IMR-90 (cell line): Measurements from ENCODE around the gene SLC26A11. TPM values are rescaled to one million over a fixed set of nuclear protein-coding genes. Genes with fewer than 3 reads are reported as not detected.
A peak's percentile ranks its signal among the peaks of the same experiment; 100 is the strongest.

Source experiments
- ATAC-seq: fragments of 200-7000 bp; cut with Tn5 transposase; 2 replicates; pipeline ENCODE4 v1.9.1; 2020; ENCODE audit warnings: low read depth, mild to moderate bottlenecking, moderate library complexity
- BruUV-seq: library from RNA; stranded (reverse); fragments of 400-500 nt; replicated peaks from 2 replicates; lab custom pipeline; 2021; lab: Mats Ljungman, UMichigan
- CTCF ChIA-PET: fragments of 300-600 bp; formaldehyde crosslinking; extraction: SDS; loops from one replicate; lab custom pipeline; 2021; ENCODE audit warnings: antibody characterized with exemption; lab: Yijun Ruan, JAX
- POLR2A ChIA-PET: fragments of 300-600 bp; sonication (Branson Sonifier 250); formaldehyde crosslinking; loops from one replicate; lab custom pipeline; 2022; ENCODE audit warnings: antibody characterized with exemption; ENCODE audit not compliant: unreplicated experiment; lab: Charles Lee
- DNase-seq: peaks from one replicate; pipeline ENCODE4 v3.0.0; 2013
- H2AFZ ChIP-seq: replicated peaks from 2 replicates; pipeline ENCODE3; 2013; ENCODE audit warnings: low read length, mild to moderate bottlenecking; ENCODE audit not compliant: poor library complexity
- H2AK5ac ChIP-seq: 2 replicates; pipeline ENCODE4 v1.6.1; 2013; ENCODE audit warnings: low read depth, low read length, inconsistent platforms
- H2AK9ac ChIP-seq: replicated peaks from 2 replicates; pipeline ENCODE3; 2013; ENCODE audit warnings: mild to moderate bottlenecking, low read depth, low read length, moderate library complexity; ENCODE audit not compliant: poor library complexity
- H2BK120ac ChIP-seq: 2 replicates; pipeline ENCODE4 v1.6.1; 2013; ENCODE audit warnings: low read depth, low read length, inconsistent platforms
- H2BK15ac ChIP-seq: 3 replicates; pipeline ENCODE4 v1.6.1; 2013; ENCODE audit warnings: low read depth, low read length, inconsistent platforms
- H2BK20ac ChIP-seq: 2 replicates; pipeline ENCODE4 v1.6.1; 2013; ENCODE audit warnings: low read depth, mild to moderate bottlenecking, inconsistent platforms, low read length, moderate library complexity
- H2BK5ac ChIP-seq: 2 replicates; pipeline ENCODE4 v1.6.1; 2013; ENCODE audit warnings: mild to moderate bottlenecking, low read depth, low read length, inconsistent platforms; ENCODE audit not compliant: poor library complexity, severe bottlenecking
- H3K14ac ChIP-seq: replicated peaks from 2 replicates; pipeline ENCODE4 v1.6.1; 2013; ENCODE audit warnings: low read depth, low read length, inconsistent platforms
- H3K18ac ChIP-seq: 2 replicates; pipeline ENCODE4 v1.6.1; 2013; ENCODE audit warnings: low read depth, low read length, control low read depth
- H3K23ac ChIP-seq: 2 replicates; pipeline ENCODE4 v1.6.1; 2013; ENCODE audit warnings: low read depth, low read length, inconsistent platforms
- H3K27ac ChIP-seq: 2 replicates; pipeline ENCODE4 v1.5.1; 2013; ENCODE audit warnings: mild to moderate bottlenecking, control low read depth, low read length; ENCODE audit not compliant: insufficient read depth
- H3K27me3 ChIP-seq: 2 replicates; pipeline ENCODE4 v1.6.1; 2013; ENCODE audit warnings: low read length; ENCODE audit not compliant: control insufficient read depth, insufficient read depth
- H3K36me3 ChIP-seq: 2 replicates; pipeline ENCODE4 v1.6.1; 2013; ENCODE audit warnings: low read length, mixed read lengths; ENCODE audit not compliant: control insufficient read depth, insufficient read depth
- H3K4ac ChIP-seq: 2 replicates; pipeline ENCODE4 v1.6.1; 2013; ENCODE audit warnings: low read depth, low read length, inconsistent platforms
- H3K4me1 ChIP-seq: 2 replicates; pipeline ENCODE4 v1.6.1; 2013; ENCODE audit warnings: low read length, mixed read lengths; ENCODE audit not compliant: control insufficient read depth, insufficient read depth
- H3K4me2 ChIP-seq: 2 replicates; pipeline ENCODE4 v1.6.1; 2013; ENCODE audit warnings: low read depth, mild to moderate bottlenecking, control low read depth, low read length, moderate library complexity
- H3K4me3 ChIP-seq: 2 replicates; pipeline ENCODE4 v1.5.1; 2013; ENCODE audit warnings: low read depth, mild to moderate bottlenecking, control low read depth, low read length, moderate library complexity; ENCODE audit not compliant: insufficient read depth
- H3K56ac ChIP-seq: 2 replicates; pipeline ENCODE4 v1.6.1; 2013; ENCODE audit warnings: low read length, inconsistent platforms; ENCODE audit not compliant: insufficient read depth; ENCODE audit errors: extremely low read depth
- H3K79me1 ChIP-seq, 2 experiments: 2 replicates each; pipeline ENCODE4 v1.6.1; 2013; ENCODE audit warnings: low read length in 2 of 2, inconsistent platforms in 1 of 2, low read depth in 1 of 2
- H3K9ac ChIP-seq: 2 replicates; pipeline ENCODE4 v1.6.1; 2013; ENCODE audit warnings: low read depth, low read length, control low read depth
- H3K9me1 ChIP-seq: 2 replicates; pipeline ENCODE4 v1.6.1; 2013; ENCODE audit warnings: low read length, inconsistent platforms; ENCODE audit not compliant: insufficient read depth
- H3K9me3 ChIP-seq: 2 replicates; pipeline ENCODE4 v1.6.1; 2013; ENCODE audit warnings: low read length; ENCODE audit not compliant: control insufficient read depth, insufficient read depth
- H4K20me1 ChIP-seq: 2 replicates; pipeline ENCODE4 v1.6.1; 2013; ENCODE audit warnings: low read length, inconsistent platforms; ENCODE audit not compliant: insufficient read depth
- H4K5ac ChIP-seq: 2 replicates; pipeline ENCODE4 v1.6.1; 2013; ENCODE audit warnings: mild to moderate bottlenecking, low read depth, low read length, control low read depth
- H4K8ac ChIP-seq, 2 experiments: 2 replicates each; pipeline ENCODE4 v1.6.1; 2013; ENCODE audit warnings: low read depth in 2 of 2, low read length in 2 of 2, control low read depth in 1 of 2, inconsistent platforms in 1 of 2
- H4K91ac ChIP-seq: 2 replicates; pipeline ENCODE4 v1.6.1; 2013; ENCODE audit warnings: low read depth, low read length, inconsistent platforms; ENCODE audit not compliant: insufficient read depth
- CHD1 ChIP-seq: IDR thresholded peaks from 2 replicates; pipeline ENCODE4 v1.6.1; 2012; ENCODE audit warnings: low read depth, low read length, improper control_type of control experiment
- FOS ChIP-seq: fragments of 150-350 bp; IDR thresholded peaks from 2 replicates; pipeline ENCODE4 v1.6.1; 2016; ENCODE audit warnings: low read depth, low read length
- MAFK ChIP-seq: IDR thresholded peaks from 2 replicates; pipeline ENCODE4 v1.6.1; 2012; ENCODE audit warnings: low read depth, low read length, improper control_type of control experiment
- MAZ ChIP-seq: IDR thresholded peaks from 2 replicates; pipeline ENCODE4 v1.6.1; 2012; ENCODE audit warnings: low read depth, mild to moderate bottlenecking, low read length, improper control_type of control experiment, moderate library complexity, borderline replicate concordance
- NFE2L2 ChIP-seq: fragments of 150-350 bp; IDR thresholded peaks from 2 replicates; pipeline ENCODE4 v1.6.1; 2016; ENCODE audit warnings: low read depth, mild to moderate bottlenecking, low read length
- POLR2A ChIP-seq: IDR thresholded peaks from 2 replicates; pipeline ENCODE4 v1.6.1; 2012; ENCODE audit warnings: mild to moderate bottlenecking, low read depth, low read length
- RCOR1 ChIP-seq: IDR thresholded peaks from 2 replicates; pipeline ENCODE4 v1.6.1; 2012; ENCODE audit warnings: mild to moderate bottlenecking, low read length, improper control_type of control experiment; ENCODE audit not compliant: insufficient replicate concordance
- RFX5 ChIP-seq: IDR thresholded peaks from 2 replicates; pipeline ENCODE4 v1.8.0; 2012; ENCODE audit warnings: low read depth, mild to moderate bottlenecking, low read length, moderate library complexity
- SMC3 ChIP-seq: fragments of 150-350 bp; IDR thresholded peaks from 2 replicates; pipeline ENCODE4 v1.6.1; 2016; ENCODE audit warnings: low read depth, mild to moderate bottlenecking, antibody characterized with exemption, low read length, moderate library complexity
- WGBS, 2 experiments: methylation state at CpG; one replicate each; pipeline versions ENCODE4 v1.1.5 to v1.1.7; 2013; ENCODE audit warnings: missing lambda C conversion rate in 2 of 2; ENCODE audit not compliant: insufficient read length in 1 of 2; ENCODE audit errors: extremely low coverage in 2 of 2; 5-methylcytosine and 5-hydroxymethylcytosine counted together
- dilution Hi-C: fragments of 300-500 bp; cut with HindIII; formaldehyde crosslinking; loops from one replicate; pipeline ENCODE4 v1.14.3; 2018; ENCODE audit warnings: low sequenced_read_pairs; ENCODE audit not compliant: unreplicated experiment
- in situ Hi-C: fragments of 300-500 bp; cut with MboI; formaldehyde crosslinking; loops from 3 replicates; pipeline ENCODE4 v1.14.3; 2019; ENCODE audit warnings: low sequenced_read_pairs, inconsistent platforms, mixed read lengths
- intact Hi-C: fragments of 100-400 bp; cut with micrococcal nuclease; formaldehyde crosslinking; loops from 2 replicates; pipeline ENCODE4 v1.10.0; 2022
- polyA plus RNA-seq, 3 experiments: library from polyadenylated mRNA; depleted of rRNA; stranded (reverse); fragments of >200 nt; gene quantifications; 2 replicates each; pipeline ENCODE4 v1.2.3, GENCODE V29; 2012; ENCODE audit warnings: low replicate concordance in 1 of 3
- total RNA-seq: library from RNA; depleted of rRNA; stranded (reverse); fragments of >200 nt; gene quantifications from 2 replicates; pipeline ENCODE4 v1.2.3, GENCODE V29; 2012
- TF ChIP-seq, protein P1 (sequence below): conservative IDR thresholded peaks from 2 replicates; pipeline ENCODE4 v1.5.1; 2012; ENCODE audit warnings: mild to moderate bottlenecking, low read depth, low read length, improper control_type of control experiment
- TF ChIP-seq, protein P2 (sequence below): fragments of 150-350 bp; IDR thresholded peaks from 2 replicates; pipeline ENCODE4 v1.6.1; 2016; ENCODE audit warnings: low read depth, mild to moderate bottlenecking, low read length, moderate library complexity, borderline replicate concordance
- TF ChIP-seq, protein P3 (sequence below): fragments of 150-350 bp; IDR thresholded peaks from 2 replicates; pipeline ENCODE4 v1.6.1; 2017; ENCODE audit warnings: mild to moderate bottlenecking, antibody characterized with exemption, low read length, low read depth

Gene SLC26A11
- total and polyA plus RNA-seq, 2 of the 4 experiments (the other 2 are of a cell fraction) = 3.2 to 15.6 TPM

DNA sequence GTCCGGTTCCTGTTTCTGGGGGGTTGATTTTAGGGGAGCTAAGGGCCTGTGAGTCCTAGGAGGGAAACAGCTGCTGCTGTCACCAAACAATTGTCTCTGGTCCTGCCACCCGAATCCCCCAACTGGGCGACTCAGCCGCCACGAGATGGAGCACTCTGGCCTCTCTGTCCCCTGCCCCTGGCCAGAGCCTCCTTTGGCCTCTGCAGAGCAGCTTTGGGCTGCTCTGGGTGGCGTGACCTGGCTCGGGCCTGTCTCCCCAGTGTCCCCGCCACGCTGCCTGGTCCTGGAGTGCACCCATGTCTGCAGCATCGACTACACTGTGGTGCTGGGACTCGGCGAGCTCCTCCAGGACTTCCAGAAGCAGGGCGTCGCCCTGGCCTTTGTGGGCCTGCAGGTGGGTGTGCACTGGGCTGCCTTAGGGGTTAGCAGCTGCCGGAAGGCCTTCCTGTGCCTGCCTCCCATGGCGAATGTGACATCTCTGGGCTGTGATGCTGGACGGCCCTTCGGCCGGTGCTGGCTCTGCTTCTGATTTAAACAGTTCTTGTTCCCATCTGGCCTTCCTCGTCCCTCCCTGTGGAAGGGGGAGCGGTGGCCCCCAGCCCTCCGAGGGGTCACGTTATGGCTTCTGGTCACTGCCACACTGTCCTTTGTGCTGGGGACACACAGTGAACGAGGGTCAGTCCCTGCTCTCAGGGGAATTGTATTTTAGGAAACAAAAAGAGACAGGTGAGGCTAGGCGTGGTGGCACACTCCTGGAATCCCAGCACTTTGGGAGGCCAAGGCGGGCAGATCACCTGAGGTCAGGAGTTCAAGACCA is 28.9 kb downstream of the SLC26A11 start (continued):
- TF ChIP-seq CHD1 = no peak
- TF ChIP-seq RFX5 = no peak
- TF ChIP-seq FOS = no peak

DNA sequence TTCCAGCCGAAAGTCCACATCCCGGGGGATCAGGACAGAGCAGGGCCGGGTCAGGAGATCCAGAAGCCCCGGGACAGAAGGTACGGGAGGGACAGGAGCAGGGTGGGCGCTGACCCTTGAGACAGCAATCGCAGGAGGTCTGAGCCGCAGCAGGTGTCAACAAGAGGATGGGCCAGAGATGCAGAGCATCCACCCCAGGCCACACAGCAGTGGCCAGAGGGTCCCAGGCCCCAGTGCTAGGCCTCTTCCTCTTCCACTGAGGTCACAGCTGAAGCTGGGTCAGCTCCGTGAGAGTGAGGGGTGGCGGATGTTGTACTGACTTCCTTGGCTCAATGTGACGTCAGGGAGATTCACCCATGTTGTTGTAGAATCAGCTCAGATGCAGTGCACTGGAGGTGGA is 31.7 kb downstream of the SLC26A11 start:
- 91% methylated on average over 4 of the region's 11 CpGs; no CpG with 5 or more reads in 1 of the 2 experiments for WGBS, 2 experiments
- intact Hi-C loops = loop anchor here (10.0 kb wide), 1 partner anchor 167 kb away; no protein-coding TSS in a partner anchor
- TF ChIP-seq RCOR1 = no peak
- TF ChIP-seq, protein P1, sequence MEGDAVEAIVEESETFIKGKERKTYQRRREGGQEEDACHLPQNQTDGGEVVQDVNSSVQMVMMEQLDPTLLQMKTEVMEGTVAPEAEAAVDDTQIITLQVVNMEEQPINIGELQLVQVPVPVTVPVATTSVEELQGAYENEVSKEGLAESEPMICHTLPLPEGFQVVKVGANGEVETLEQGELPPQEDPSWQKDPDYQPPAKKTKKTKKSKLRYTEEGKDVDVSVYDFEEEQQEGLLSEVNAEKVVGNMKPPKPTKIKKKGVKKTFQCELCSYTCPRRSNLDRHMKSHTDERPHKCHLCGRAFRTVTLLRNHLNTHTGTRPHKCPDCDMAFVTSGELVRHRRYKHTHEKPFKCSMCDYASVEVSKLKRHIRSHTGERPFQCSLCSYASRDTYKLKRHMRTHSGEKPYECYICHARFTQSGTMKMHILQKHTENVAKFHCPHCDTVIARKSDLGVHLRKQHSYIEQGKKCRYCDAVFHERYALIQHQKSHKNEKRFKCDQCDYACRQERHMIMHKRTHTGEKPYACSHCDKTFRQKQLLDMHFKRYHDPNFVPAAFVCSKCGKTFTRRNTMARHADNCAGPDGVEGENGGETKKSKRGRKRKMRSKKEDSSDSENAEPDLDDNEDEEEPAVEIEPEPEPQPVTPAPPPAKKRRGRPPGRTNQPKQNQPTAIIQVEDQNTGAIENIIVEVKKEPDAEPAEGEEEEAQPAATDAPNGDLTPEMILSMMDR = no peak
- TF ChIP-seq FOS = no peak
- TF ChIP-seq NFE2L2 = no peak
- TF ChIP-seq, protein P2, sequence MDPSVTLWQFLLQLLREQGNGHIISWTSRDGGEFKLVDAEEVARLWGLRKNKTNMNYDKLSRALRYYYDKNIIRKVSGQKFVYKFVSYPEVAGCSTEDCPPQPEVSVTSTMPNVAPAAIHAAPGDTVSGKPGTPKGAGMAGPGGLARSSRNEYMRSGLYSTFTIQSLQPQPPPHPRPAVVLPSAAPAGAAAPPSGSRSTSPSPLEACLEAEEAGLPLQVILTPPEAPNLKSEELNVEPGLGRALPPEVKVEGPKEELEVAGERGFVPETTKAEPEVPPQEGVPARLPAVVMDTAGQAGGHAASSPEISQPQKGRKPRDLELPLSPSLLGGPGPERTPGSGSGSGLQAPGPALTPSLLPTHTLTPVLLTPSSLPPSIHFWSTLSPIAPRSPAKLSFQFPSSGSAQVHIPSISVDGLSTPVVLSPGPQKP = no peak
- no peak for TF ChIP-seq SMC3
- TF ChIP-seq MAZ = no peak
- TF ChIP-seq, protein P3, sequence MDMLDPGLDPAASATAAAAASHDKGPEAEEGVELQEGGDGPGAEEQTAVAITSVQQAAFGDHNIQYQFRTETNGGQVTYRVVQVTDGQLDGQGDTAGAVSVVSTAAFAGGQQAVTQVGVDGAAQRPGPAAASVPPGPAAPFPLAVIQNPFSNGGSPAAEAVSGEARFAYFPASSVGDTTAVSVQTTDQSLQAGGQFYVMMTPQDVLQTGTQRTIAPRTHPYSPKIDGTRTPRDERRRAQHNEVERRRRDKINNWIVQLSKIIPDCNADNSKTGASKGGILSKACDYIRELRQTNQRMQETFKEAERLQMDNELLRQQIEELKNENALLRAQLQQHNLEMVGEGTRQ = no peak
- TF ChIP-seq MAFK = no peak
- no peak for TF ChIP-seq POLR2A

More for the DNA sequence above, 31.7 kb downstream of the SLC26A11 start:
- DNase-seq (no peak), ATAC-seq (no peak)
- dilution Hi-C loops = no loop called here
- no peak overlapping the region for H3K4me2 ChIP-seq
- H3K27me3 ChIP-seq = no peaks in the 10 kb centered on the region
- peak overlapping the region; percentile 12; the same call in 1 of the 2 replicates for H4K91ac ChIP-seq
- H3K9me1 ChIP-seq = peaks cover 6% of the 10 kb centered on the region; the same call in 1 of the 2 replicates
- no peak overlapping the region for H3K4me3 ChIP-seq
- H2AK9ac ChIP-seq = peak overlapping the region; percentile 42
- no peaks in the 10 kb centered on the region for H3K9me3 ChIP-seq
- no peaks in the 10 kb centered on the region for H4K20me1 ChIP-seq
- H4K8ac ChIP-seq = no peak overlapping the region
- ChIA-PET POLR2A (no interaction called here), CTCF (no interaction called here)
- no peaks in the 10 kb centered on the region for H3K79me1 ChIP-seq
- H3K36me3 ChIP-seq = peaks cover 29% of the 10 kb centered on the region
- in situ Hi-C loops = no loop called here
- H2BK20ac ChIP-seq = 0 out of 2 replicates have a peak overlapping the region, but pooled peaks have one; percentile 46
- BruUV-seq = no TSS peak
- H3K56ac ChIP-seq = no peak overlapping the region
- no peak overlapping the region for H3K9ac ChIP-seq
- peak overlapping the region; percentile 21 for H2AFZ ChIP-seq
- peak overlapping the region; percentile 54; the same call in 1 of the 2 replicates for H2AK5ac ChIP-seq
- H3K18ac ChIP-seq = no peak overlapping the region
- no peak overlapping the region; the same call in 1 of the 2 replicates for H3K4ac ChIP-seq
- peaks cover 8% of the 10 kb centered on the region for H3K4me1 ChIP-seq
- H3K27ac ChIP-seq = no peak overlapping the region
- 0 out of 3 replicates have a peak overlapping the region, but pooled peaks have one; percentile 27 for H2BK15ac ChIP-seq
- H4K5ac ChIP-seq = no peak overlapping the region
- no peak overlapping the region for H3K23ac ChIP-seq
- H2BK5ac ChIP-seq = no peak overlapping the region
- no peak overlapping the region for H2BK120ac ChIP-seq
- H3K14ac ChIP-seq = no peak overlapping the region
